Activated CD8-positive, alpha-beta memory T cell treated with anti-CD3 and anti-CD28 coated beads, Interleukin-2, amount 50 U/mL, for 24 hours (primary cell): ENCODE results near the gene ARR3.
"Not testable (repeated sequence)": the region's sequence is repeated elsewhere in the genome, so short reads cannot be mapped to it uniquely, and the experiment has no call there.

Source experiments
- DNase-seq: peaks from one replicate; pipeline ENCODE4 v3.0.0-alpha.2; 2020; ENCODE audit errors: extremely low read depth

ARR3 gene

DNA sequence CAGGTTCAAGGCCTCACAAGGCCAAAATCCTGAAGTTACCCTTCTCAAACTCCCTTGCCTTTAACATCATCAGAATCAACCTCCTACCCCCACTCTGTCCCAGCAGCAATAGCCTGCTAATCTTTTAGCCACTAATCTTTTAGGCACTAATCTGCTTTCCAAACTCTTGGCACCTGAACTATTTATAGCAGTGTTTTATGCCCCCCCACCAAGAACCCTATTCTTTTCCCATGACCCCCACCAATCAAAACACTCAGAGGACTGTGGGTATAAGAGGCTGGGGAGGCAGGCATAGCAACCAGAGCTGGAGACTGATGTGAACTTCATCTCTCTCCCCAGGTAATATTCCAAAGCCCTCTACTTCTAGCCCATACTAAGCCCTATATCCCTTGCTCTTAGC is at the start of gene ARR3:
TSS of gene ARR3 (plus strand) at position 301 of the 400 bp plus-strand sequence. CDS start 1,052 bp downstream, outside the sequence.
- DNase-seq, result no peak

DNA sequence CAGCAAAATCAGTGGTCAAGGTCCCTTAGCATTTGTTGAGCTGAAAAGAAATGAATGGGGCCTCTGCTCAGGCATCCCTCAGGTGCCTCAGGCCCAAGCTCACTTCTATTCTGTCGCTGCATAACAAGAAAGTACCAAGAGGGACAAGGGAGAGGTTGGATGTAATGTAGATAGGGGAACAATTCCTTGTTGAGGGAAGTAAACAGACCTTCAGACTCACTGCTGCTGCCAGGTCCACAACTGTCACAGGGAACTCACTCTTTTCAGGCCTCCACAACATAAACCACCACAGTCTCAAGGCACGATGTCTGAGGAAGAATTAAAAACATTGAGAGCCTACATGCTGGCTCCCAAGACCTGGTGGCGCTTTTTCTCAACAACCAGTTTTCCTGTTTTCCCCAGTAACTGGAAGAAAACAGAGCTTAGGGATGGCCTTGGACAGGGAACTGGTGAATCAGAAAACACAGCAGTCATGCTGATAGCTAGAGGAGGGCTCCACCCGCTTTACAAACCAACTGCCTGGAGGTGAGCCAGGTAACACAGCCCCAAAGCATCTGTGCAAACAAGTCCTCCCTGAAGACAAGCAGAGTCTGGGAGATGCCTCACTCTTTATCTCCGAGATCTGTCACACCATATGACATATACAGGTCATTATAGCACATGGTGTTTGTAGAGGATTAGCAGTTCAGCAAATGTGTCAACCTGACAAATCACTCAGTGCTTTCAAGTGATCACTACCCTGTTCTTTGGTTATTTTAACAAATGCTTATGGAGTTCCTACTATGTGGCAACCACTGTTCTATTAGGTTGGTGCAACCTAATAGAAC is 48.0 kb upstream of the ARR3 start:
- no peak for DNase-seq

GRCh38 chrX:70226048-70226447 is 42.1 kb upstream of the ARR3 start:
- no peak for DNase-seq

DNA sequence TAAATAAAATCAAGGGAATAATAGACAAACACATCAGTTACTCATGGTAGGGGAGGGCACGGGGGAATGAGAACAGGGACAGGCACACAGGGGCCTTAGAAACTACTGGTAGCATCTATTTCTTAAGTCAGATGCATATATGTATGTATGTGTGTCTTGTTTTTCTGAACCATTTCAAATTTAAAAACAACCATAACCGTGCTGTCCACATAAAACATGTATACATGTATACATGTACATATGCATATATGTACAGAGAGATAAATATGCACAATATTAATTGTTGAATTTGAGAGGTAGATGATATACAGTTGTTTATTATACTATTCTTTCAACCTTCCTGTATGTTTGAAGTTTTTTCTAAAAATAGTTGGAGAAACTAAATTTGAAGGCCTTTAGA is 41.4 kb upstream of the ARR3 start:
- no peak for DNase-seq

DNA sequence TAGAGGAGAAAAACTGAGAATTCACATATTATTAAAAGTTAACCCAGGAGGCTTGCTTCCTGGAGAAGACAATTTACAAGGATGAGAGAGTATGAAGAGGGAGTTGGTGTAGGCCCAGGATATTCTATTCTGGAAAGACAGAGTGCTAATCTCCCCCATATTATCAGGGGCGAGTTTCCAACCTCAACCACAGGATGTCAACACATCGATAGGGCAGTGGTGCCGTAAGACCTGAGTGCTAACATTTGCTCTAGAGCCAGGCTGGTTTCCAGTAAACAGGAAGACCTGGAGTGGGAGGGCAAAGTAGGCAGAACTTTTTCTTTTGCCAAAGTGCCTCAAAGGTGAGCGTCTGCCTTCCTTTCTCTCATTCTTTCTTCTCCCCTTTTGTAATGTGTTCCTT is 36.5 kb upstream of the ARR3 start:
- DNase-seq, result no peak

- no peak for DNase-seq
These were observed 33.8 kb upstream of the ARR3 start, which contains the start of gene AWAT1 for GRCh38 chrX:70234355-70234754. AWAT1 (plus strand) TSS chrX:70234655; CDS start chrX:70234696, 41 bp downstream.

- no peak for DNase-seq
These were observed 27.4 kb upstream of the ARR3 start for GRCh38 chrX:70240751-70241150.

DNA sequence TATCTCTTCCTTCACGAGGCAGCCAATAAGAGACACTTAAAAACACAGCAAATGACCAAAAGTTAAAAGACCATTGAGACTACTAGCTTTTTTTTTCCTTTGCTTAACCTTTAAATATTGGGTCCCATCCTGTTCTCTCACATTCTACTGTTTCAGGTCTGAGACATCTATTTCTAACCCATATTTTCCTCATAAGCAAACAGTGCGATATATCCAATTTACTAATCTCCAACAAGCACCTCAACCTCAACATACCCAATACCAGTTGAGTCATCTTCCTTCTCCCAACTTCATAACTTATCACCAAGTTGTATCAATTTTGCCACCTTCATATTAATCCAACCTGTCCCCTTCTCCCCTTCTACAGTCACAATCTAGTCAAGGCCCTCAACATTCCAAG is 26.6 kb upstream of the ARR3 start:
- no peak for DNase-seq

DNA sequence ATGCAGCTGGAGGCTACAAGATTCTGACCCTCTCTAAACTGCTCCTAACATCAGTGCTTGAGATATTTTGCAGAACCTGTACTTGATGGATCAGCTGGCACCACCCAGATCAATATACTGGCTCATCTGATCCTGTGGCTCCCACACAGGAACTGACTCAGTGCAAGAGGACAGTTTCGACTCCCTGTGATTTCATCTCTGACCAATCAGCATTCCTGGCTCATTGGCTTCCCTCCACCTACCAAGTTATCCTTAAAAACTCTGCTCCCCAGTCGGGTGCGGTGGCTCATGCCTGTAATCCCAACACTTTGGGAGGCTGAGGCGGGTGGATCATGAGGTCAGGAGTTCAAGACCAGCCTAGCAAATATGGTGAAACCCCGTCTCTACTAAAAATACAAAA is 24.5 kb upstream of the ARR3 start:
- DNase-seq, result not testable (repeated sequence)

GRCh38 chrX:70244881-70245280 is 23.3 kb upstream of the ARR3 start:
- DNase-seq, result no peak

GRCh38 chrX:70247252-70247651 is 20.9 kb upstream of the ARR3 start:
- no peak for DNase-seq

DNA sequence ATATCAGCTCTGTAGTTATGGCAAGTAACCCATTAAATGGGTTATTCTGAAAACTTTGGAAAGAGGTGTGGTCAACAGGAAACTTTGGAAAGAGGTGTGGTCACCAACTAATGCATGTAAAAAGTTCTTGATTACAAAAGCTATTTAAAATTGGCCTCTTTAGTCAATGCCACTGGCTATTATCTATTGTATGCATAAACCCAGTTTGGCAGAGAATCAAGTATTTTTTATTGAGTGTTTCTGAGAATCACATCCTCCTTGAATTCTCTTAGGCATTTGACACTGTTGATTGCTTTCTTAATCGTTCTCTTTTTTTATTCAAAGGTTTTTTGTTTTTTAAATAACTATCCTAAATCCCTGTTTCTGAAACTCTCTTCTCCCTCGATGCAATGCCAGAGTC is 15.6 kb upstream of the ARR3 start:
- DNase-seq, result no peak

DNA sequence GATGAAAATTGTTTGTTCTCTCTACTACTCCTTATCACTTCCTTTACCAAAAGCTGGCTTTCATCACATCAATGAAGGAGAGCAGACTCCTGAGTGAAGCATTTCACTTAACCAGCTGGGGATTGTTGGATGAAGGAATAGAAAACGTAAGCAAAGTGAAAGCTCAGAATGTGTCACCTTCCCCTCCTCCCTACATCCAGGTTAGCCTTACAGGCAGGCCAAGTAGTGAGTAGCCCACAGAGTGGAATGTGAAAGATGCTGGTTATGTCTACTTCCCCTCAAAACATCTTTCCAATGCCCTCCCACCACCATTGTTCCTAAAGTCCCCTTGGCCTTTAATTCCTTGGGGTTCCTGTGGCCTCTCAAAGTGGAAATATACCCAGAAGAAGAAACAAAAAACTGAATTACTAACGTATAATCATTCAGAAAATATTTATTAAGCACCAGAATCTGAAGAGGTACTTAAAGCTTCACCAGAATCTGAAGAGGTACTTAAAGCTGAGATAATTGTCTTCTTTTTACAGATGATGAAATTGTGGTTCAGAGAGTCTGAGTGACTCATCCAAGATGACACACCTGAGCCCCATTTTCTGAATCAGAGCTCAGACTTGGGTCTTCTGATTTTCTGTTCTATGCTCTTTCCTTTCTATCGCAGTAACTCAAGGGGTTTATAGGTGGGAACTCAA is 14.6 kb upstream of the ARR3 start:
- no peak for DNase-seq

DNA sequence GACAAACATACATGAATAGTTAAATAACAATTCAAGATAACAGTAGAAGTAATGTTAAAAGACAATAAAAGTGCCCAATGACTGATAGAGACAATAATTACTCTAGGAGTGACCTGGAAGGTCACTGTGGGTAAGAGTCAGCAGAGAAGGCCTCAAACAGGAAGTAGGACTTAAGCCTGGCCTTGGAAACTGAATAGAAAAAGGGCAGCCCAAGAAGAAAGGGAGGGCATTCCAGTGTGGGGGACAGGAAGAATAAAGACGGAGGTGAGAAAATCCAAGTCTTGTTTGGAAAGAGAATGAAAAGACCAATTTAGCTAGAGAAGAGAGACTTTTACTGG is 14.1 kb upstream of the ARR3 start:
- DNase-seq, result no peak

DNA sequence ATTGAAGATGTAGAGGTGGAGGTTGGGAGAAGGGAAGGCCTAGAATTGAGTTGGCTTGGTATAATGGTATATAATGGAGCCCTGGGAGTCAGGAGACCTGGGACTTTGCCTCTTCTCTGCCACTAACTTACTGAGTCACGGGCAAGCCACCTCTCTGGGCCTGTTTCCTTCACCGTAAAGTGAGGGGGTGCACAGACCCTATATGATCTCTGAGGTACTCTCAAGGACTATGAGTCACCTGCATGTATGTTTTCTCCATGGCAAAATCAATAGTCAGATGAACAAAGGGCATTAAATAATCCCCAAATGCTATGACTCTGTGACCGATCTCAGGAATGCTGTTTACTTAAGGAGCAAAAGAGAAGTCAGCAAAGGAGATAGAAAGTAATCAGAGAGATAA is 13.2 kb upstream of the ARR3 start:
- no peak for DNase-seq

- DNase-seq, result no peak
These were observed 12.7 kb upstream of the ARR3 start for GRCh38 chrX:70255452-70255851.

- no peak for DNase-seq
These were observed 10.5 kb upstream of the ARR3 start for GRCh38 chrX:70257423-70258288.

DNA sequence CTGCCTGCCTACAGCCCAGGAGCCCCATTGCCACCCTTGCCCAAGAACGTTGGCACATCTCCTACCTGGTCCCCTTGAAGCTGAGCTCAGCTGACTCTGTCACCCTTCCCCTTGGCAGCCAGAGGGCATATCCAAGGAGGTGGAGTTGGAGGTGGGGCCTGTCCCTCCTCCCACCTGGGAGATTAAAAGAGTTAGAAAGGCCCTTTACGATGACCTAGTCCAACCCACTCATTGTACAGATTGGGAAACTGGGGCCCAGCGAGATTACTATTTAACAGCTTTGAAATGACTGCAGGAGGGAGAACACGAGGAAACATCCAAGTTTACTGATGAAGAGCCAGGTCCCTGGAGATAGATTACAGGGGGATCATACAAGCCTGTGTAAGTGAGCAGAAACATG is 8.0 kb upstream of the ARR3 start, which contains the start of gene P2RY4:
TSS of gene P2RY4 (minus strand) at position 101 of the 400 bp plus-strand sequence. CDS start 580 bp downstream, outside the sequence.
- DNase-seq, result no peak

- no peak for DNase-seq
These were observed 5.1 kb upstream of the ARR3 start for GRCh38 chrX:70262952-70263567.

GRCh38 chrX:70264784-70265183 is 3.4 kb upstream of the ARR3 start:
- no peak for DNase-seq

GRCh38 chrX:70274029-70274428 is 5.9 kb downstream of the ARR3 start:
- not testable (repeated sequence) for DNase-seq

DNA sequence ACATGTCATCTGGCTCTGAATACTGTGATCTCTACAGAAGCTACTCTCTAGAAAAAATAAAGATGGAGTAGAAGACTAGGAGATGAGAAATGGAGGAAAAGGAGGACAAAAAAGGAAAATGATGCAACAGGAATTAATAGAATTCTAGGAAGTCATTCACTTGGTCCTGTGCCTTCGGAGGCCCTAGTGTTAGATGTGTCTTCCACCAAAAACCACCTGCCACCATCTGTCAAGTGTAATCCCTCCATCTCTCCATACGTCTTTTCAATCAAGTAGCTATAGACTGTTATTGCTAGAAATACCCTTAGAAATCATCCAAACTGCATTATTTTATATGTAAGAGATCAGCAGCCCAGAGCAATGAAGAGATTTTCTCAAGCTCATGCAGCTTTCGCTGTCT is 10.9 kb downstream of the ARR3 start:
- DNase-seq, result no peak
